ENCODE results near the gene BTG2. TPM values are rescaled to one million over a fixed set of nuclear protein-coding genes. Genes with fewer than 3 reads are reported as not detected.
"Not testable (repeated sequence)": the region's sequence is repeated elsewhere in the genome, so short reads cannot be mapped to it uniquely, and the experiment has no call there.

BTG2 gene
- total RNA-seq, 1 experiment from 2014 or later, result 2.7 TPM

- peaks cover 48% of the 10 kb centered on the region for H3K27me3 Mint-ChIP-seq (ENCODE audit: unreplicated experiment)
- CTCF ChIA-PET, result interaction anchor here (0.8 to 1.4 kb wide), 3 partner anchors 13 to 35 kb away, joined by 3 to 5 read pairs (median 3); no protein-coding TSS in a partner anchor
- H3K4me3 Mint-ChIP-seq (ENCODE audit: low read depth, unreplicated experiment), result no peak overlapping the region
- H3K36me3 Mint-ChIP-seq (ENCODE audit: insufficient read depth, unreplicated experiment), result peaks cover 18% of the 10 kb centered on the region
- no peak for TF ChIP-seq CTCF (IDR thresholded peaks at IDR 0.05; ENCODE audit: unreplicated experiment)
- H3K9me3 Mint-ChIP-seq (ENCODE audit: low read depth, unreplicated experiment), result no peaks in the 10 kb centered on the region
- peaks cover 31% of the 10 kb centered on the region for H3K4me1 Mint-ChIP-seq (ENCODE audit: low read depth, unreplicated experiment)
- no peak overlapping the region for H3K27ac Mint-ChIP-seq (ENCODE audit: unreplicated experiment)
- no TSS peak for BruUV-seq (replicated peaks)
- no peak for DNase-seq
- intact Hi-C loops (cut with micrococcal nuclease; ENCODE audit: unreplicated experiment), result no loop called here
Observed at GRCh38 chr1:203307641-203308126, 2.4 kb downstream of the BTG2 start.

DNA sequence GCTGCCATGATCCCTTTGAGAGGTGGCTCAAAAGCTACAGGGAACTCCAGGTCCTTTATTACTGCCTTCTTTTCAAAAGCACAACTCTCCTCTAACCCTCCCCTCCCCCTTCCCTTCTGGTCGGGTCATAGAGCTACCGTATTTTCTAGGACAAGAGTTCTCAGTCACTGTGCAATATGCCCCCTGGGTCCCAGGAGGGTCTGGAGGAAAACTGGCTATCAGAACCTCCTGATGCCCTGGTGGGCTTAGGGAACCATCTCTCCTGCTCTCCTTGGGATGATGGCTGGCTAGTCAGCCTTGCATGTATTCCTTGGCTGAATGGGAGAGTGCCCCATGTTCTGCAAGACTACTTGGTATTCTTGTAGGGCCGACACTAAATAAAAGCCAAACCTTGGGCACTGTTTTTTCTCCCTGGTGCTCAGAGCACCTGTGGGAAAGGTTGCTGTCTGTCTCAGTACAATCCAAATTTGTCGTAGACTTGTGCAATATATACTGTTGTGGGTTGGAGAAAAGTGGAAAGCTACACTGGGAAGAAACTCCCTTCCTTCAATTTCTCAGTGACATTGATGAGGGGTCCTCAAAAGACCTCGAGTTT is 3.1 kb downstream of the BTG2 start:
- no peak for TF ChIP-seq CTCF (IDR thresholded peaks at IDR 0.05; ENCODE audit: unreplicated experiment)
- BruUV-seq (replicated peaks), result no TSS peak
- Mint-ChIP-seq H3K36me3 (ENCODE audit: insufficient read depth, unreplicated experiment) (peaks cover 18% of the 10 kb centered on the region), H3K4me3 (ENCODE audit: low read depth, unreplicated experiment) (no peak overlapping the region), H3K4me1 (ENCODE audit: low read depth, unreplicated experiment) (peaks cover 28% of the 10 kb centered on the region), H3K27ac (ENCODE audit: unreplicated experiment) (no peak overlapping the region), H3K9me3 (ENCODE audit: low read depth, unreplicated experiment) (no peaks in the 10 kb centered on the region), H3K27me3 (ENCODE audit: unreplicated experiment) (peaks cover 41% of the 10 kb centered on the region)
- intact Hi-C loops (cut with micrococcal nuclease; ENCODE audit: unreplicated experiment), result no loop called here
- CTCF ChIA-PET, result interaction anchor here (0.6 to 1.4 kb wide), 3 partner anchors 19 to 440 kb away, joined by 3 to 7 read pairs (median 5); no protein-coding TSS in a partner anchor
- no peak for DNase-seq

DNA sequence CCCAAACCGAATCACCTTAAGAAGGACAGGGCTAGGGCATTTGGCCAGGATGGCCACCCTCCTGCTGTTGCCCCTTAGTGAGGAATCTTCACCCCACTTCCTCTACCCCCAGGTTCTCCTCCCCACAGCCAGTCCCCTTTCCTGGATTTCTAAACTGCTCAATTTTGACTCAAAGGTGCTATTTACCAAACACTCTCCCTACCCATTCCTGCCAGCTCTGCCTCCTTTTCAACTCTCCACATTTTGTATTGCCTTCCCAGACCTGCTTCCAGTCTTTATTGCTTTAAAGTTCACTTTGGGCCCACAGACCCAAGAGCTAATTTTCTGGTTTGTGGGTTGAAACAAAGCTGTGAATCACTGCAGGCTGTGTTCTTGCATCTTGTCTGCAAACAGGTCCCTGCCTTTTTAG is 3.6 kb downstream of the BTG2 start:
- no TSS peak for BruUV-seq (replicated peaks)
- Mint-ChIP-seq H3K36me3 (ENCODE audit: insufficient read depth, unreplicated experiment) (peaks cover 18% of the 10 kb centered on the region), H3K4me3 (ENCODE audit: low read depth, unreplicated experiment) (no peak overlapping the region), H3K27ac (ENCODE audit: unreplicated experiment) (no peak overlapping the region), H3K9me3 (ENCODE audit: low read depth, unreplicated experiment) (no peaks in the 10 kb centered on the region), H3K4me1 (ENCODE audit: low read depth, unreplicated experiment) (peaks cover 23% of the 10 kb centered on the region), H3K27me3 (ENCODE audit: unreplicated experiment) (peaks cover 36% of the 10 kb centered on the region)
- no peak for TF ChIP-seq CTCF (IDR thresholded peaks at IDR 0.05; ENCODE audit: unreplicated experiment)
- CTCF ChIA-PET, result interaction anchor here (0.6 to 2.1 kb wide), 2 partner anchors 19 to 440 kb away, joined by 7 to 12 read pairs; no protein-coding TSS in a partner anchor
- intact Hi-C loops (cut with micrococcal nuclease; ENCODE audit: unreplicated experiment), result no loop called here
- no peak for DNase-seq

DNA sequence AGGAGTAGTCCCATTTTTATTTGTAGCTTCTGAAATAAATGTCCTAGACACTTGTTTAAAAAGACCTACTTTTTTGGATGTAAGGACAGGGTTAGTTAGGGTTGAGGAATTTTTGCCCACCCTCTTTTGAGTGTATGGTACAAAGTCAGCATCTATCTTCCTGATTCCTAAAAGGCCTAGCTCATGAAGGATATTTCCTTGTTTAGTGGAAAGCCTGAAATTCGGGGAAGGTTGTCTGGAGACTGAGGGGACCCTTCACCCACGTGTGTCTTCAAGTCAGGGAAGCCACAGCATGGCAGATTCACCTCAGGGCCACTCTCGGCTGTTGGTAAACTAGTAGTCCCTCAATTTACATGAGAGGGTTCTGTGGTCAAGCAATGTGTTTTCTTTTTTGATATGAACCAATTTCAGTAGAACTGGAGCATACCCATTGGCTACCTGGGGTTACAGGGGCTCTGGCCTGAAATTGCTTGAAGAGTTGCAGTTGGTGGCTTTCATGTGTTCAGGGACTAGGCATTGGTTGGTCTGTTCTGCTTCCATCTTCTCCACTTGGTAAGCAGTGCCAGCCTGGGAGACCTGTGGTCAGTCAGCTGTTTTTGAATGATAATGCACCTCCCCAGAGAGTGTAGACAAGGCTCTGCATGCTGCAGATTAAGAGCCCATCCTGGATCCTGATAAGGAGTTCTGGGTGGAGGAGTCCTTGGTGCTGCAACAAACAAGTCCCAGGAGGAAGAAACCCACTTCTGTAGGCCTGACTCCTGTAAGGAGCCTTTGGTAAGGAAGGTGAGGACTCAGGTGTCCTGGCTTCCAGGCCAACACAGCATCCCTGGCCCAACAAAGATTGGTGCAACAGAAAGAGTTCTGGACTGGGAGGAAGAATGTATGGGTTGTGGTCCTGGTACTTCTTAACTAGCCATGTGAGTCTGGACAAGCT is 6.3 kb downstream of the BTG2 start:
- no peak for DNase-seq
- peaks cover 34% of the 10 kb centered on the region for H3K27me3 Mint-ChIP-seq (ENCODE audit: unreplicated experiment)
- H3K4me3 Mint-ChIP-seq (ENCODE audit: low read depth, unreplicated experiment), result no peak overlapping the region
- H3K9me3 Mint-ChIP-seq (ENCODE audit: low read depth, unreplicated experiment), result no peaks in the 10 kb centered on the region
- BruUV-seq (replicated peaks), result no TSS peak
- H3K4me1 Mint-ChIP-seq (ENCODE audit: low read depth, unreplicated experiment), result peaks cover 9% of the 10 kb centered on the region
- H3K36me3 Mint-ChIP-seq (ENCODE audit: insufficient read depth, unreplicated experiment), result no peaks in the 10 kb centered on the region
- intact Hi-C loops (cut with micrococcal nuclease; ENCODE audit: unreplicated experiment), result no loop called here
- H3K27ac Mint-ChIP-seq (ENCODE audit: unreplicated experiment), result no peak overlapping the region
- no peak for TF ChIP-seq CTCF (IDR thresholded peaks at IDR 0.05; ENCODE audit: unreplicated experiment)
- CTCF ChIA-PET, result interaction anchor here (1.3 kb wide), 1 partner anchor 16 kb away, joined by 8 read pairs; no protein-coding TSS in a partner anchor

- intact Hi-C loops (cut with micrococcal nuclease; ENCODE audit: unreplicated experiment); H3K36me3 Mint-ChIP-seq (ENCODE audit: insufficient read depth, unreplicated experiment); H3K4me3 Mint-ChIP-seq (ENCODE audit: low read depth, unreplicated experiment); H3K9me3 Mint-ChIP-seq (ENCODE audit: low read depth, unreplicated experiment); BruUV-seq (replicated peaks); CTCF ChIA-PET; H3K4me1 Mint-ChIP-seq (ENCODE audit: low read depth, unreplicated experiment); H3K27ac Mint-ChIP-seq (ENCODE audit: unreplicated experiment); DNase-seq: not testable (repeated sequence)
- peaks cover 38% of the 10 kb centered on the region for H3K27me3 Mint-ChIP-seq (ENCODE audit: unreplicated experiment)
Observed at GRCh38 chr1:203314025-203314759, 8.9 kb downstream of the BTG2 start.

Data from Calu3 (cell line).